GM21528 (cell line): Measurements from ENCODE around the gene LINGO3.
A peak's percentile ranks its signal among the peaks of the same experiment; 100 is the strongest.

ENCODE experiments used
- ATAC-seq: cut with Tn5 transposase; IDR thresholded peaks from one replicate; pipeline ENCODE4 v1.9.1; 2021; ENCODE audit warnings: mild to moderate bottlenecking, moderate library complexity; ENCODE audit not compliant: unreplicated experiment, low FRiP score

Gene LINGO3

DNA sequence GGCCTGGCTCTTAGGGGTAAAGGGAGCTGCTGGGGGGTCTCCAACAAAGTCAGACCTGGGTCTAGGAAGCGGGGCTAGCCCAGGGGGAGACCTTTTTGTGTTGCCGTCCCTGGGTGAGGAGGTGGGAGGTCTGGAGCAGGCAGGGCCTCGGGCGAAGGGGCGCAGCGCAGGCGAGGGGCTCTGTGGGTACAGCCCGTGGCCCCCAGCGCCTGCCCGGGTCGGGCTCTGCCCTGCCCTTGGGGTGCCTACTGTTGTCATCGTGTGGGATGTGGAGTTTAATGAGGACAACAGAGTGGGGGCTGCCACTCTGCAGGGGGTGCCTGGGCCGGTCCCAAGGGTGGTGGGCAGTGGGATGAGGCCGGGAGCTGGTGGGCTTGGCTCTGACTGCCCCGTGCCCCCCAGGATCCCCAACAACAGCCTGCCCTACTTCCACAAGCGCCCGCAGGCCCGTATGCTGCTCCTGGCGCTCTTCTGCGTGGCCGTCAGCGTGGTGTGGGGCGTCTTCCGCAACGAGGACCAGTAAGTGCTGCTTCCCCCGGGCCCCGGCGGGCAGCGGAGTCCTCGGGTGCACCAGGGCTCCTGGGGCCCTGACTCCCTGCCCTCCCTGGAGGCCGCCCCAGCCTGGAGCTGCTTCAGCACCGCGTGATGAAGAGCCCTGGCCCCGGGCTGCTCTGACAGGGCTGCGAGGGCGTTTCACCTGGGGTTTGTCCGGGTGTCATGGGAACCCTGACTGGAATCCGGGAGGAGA, 32.7 kb upstream of the LINGO3 start:
- no peak for ATAC-seq

DNA sequence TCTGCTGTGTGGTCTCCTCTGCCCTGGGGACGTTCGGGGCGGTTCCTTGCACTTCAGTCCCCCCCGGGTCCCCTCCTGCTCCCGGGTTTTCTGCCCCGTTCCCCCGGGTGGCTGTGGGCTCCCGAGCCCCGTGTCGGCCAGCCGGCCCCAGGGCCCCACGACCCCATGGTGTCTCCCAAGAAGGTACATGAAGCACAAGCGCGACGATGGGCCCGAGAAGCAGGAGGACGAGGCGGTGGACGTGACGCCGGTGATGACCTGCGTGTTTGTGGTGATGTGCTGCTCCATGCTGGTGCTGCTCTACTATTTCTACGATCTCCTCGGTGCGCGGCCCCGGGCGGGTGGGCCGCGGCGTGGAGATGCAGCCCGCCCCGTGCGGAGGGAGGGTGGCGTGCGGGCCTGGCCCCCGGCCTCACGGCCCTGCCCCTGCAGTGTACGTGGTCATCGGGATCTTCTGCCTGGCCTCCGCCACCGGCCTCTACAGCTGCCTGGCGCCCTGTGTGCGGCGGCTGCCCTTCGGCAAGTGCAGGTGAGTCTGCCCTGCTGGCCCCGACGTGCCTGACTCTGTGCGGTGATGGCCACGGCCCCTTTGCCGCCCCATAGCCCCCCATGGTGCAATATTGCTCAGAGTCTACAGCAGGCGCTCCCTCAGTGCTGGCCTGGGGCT, 31.8 kb upstream of the LINGO3 start:
- ATAC-seq: no peak

DNA sequence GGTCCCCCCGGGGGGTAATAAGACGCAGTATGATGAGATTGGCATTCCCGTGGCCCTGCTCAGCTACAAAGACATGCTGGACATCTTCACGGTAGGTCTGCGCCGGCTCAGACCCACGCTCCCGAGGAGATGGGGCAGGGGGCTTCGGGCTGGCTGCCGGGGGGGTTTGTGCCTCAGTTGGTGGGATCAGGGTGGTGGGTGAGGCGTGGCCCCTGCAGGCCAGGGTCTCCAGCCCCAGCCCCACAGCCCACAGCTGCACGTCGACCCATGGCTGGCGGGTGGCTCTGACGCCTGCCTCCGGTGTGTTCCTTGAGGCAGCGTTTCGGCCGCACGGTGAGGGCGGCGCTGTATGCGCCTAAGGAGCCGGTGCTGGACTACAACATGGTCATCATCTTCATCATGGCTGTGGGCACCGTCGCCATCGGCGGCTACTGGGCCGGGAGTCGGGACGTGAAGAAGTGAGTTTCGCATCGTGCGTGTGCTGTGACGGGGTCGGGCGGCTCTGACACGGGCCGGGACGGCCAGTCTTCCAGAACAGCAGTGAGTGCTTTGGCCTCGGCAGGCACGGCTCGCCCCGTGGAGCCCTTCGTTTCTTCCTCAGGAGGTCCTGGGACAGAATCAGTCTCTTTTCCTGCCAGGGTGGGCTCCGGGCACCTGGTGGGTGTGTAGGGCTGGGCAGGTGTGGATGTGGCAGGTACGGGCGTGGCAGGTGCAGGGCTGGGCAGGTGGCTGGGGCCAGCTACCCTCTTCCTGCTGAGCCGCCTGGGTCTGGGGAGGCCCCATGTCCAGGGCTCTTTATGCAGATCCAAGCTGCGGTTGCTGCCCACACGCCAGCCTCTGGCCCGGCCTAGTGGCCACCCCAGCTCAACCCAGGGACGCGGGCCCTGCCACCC, 31.0 kb upstream of the LINGO3 start:
- ATAC-seq: no peak

DNA sequence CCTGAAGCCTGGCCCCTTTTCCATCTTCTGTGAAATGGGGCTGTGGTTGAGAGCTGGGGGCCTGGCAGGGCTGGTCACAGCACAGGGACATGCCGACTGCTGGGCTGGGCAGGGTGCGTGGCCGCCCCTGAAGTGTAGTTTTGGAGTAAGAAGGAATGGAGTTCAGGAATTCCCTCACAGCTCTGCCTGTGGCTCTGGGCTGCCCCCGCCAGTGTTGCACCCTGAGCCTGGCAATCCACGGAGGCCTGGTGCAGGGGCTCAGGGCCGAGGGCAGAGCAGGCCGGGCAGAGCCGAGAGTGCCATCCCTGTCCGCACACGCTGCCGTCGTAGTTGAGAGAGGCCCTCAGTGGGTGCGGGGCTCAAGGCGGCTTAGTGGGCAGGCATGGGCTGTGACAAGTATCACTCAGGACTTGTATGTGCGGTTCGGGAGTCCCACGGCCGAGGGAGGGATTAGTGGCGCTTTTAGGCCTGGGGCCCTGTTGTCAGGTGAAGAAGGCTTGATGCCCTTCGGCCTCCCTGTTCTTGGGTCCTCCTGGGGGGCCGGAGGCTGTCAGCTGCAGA, 30.2 kb upstream of the LINGO3 start:
- ATAC-seq: no peak

DNA sequence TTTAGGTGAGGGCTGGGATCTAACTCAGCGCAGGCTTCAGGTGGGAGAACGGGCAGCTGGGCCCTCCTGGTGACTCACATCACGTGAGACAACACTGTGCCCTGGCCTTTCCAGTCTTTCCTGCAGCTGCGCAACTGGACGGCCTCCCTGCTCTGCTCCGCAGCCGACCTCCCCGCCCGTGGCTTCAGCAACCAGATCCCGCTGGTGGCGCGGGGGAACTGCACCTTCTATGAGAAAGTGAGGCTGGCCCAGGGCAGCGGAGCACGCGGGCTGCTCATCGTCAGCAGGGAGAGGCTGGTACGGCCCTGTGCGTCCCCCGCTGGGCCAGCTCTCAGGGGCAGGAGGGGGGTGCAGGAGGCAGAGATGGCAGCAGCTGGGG, 29.4 kb upstream of the LINGO3 start:
- no peak for ATAC-seq

DNA sequence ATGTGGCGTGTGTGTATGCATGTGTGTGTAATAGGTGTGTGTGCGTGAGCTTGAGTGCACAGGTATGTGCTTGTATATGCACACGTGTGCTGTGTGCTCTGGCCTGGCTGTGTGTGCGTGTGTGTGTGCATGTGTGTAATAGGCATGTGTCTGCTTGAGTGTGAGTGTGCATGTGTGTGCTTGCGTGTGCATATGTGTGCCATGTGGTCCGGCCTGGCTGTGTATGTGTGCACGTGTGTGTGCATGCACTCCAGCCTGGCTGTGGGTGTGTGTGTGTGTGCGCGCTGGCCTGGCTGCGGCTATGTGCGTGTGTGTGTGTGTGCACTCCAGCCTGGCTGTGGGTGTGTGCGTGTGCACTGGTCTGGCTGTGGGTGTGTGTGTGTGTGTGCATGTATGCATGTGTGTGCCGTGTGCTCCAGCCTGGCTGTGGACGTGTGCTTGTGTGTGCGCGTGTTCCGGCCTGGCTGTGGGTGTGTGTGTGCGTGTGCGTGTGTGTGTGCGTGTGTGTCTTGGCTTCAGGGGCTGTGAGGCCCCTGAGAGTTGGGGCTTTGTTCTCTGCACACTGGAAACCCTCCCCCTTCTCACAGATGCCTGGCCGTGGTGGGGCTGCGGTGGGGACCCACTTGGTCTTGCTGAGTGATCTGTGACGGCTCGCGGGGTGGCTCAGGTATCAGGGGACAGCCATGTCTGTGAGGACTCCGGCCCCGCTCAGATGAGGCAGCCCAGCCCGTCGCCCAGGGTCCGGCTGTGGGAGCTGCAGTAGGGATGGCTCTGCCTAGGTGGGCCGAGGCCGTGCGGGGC, 28.8 kb upstream of the LINGO3 start:
- ATAC-seq: no peak

DNA sequence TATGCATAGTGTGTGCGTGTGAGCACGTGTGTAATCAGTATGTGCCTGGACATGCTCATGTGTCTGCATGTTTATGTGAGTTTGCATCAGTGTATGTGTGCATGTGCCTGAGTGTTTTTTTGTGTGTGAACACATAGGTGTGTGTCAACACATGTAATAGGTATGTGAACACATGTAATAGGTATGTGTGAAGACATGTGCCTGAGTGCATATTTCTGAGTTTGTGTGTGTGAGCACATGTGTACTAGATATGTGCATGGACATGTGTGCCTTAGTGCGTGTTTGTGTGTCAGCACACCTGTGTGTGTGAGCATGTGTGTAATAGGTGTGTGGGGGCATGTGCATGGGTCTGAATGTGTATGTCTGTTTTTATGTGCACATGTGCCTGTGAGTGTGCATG, 27.9 kb upstream of the LINGO3 start:
- ATAC-seq: no peak

DNA sequence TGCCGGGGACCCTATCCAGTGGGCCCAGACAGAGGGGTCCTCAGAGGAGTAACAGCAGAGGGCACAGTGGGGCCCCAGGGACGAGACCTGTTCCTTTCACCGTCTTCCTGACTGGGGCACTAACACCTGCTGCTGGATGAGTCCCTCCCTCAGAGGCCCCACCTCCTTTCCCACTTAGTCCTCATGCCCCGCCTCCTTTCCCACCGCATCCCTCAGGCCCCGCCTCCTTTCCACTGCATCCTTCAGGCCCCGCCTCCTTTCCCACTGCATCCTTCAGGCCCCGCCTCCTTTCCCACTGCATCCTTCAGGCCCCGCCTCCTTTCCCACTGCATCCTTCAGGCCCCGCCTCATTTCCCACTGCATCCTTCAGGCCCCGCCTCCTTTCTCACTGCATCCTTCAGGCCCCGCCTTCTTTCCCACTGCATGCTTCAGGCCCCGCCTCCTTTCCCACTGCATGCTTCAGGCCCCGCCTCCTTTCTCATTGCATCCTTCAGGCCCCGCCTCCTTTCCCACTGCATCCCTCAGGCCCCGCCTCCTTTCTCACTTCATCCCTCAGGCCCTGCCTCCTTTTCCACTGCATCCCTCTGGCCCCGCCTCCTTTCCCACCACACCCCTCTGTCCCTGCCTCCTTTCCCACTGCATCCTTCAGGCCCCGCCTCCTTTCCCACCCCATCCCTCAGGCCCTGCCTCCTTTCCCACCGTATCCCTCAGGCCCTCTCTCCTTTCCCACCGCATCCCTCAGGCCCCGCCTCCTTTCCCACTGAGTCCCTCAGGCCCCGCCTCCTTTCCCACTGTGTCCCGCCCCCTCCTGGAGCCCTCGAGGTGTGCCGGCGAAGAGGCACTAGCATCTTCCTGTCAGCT, 27.3 kb upstream of the LINGO3 start:
- no peak for ATAC-seq

DNA sequence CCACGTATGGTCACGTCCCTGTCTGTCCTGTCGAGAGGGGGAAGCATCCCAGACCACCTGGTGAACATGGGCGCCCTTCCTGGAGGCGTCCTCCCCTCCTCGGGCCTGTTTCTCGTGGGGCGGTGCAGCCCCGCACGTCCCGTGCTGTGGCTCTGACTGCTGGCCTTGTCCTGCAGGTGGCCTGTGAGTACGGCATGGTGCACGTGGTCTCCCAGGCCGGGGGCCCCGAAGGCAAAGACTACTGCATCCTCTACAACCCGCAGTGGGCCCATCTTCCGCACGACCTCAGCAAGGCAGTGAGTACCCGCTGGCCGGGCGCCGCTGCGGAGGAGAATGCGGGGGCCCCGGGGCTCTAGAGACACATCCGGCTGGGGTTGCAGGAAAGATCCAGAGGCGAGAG, 26.5 kb upstream of the LINGO3 start:
- ATAC-seq: no peak

DNA sequence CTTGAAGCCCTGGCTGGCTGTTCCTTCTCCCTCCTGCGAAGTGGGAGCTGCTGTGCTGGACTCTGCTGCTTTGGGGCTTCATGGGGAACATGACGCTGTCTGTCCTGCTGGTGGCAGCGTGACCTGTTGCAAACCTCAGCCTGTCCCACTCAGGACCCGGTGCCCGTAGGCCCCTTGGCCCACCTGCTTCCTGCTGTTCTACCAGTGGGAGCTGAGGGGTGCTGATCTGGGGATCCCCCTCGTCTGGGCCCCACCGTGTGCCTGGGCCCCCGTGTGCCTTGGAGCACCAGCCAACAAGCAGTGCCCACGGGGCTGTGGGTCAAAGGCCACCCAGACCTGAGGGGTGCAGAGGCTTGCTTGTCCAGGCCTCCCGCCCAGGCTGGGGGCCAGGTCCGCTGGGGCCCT, 25.9 kb upstream of the LINGO3 start:
- ATAC-seq: no peak

DNA sequence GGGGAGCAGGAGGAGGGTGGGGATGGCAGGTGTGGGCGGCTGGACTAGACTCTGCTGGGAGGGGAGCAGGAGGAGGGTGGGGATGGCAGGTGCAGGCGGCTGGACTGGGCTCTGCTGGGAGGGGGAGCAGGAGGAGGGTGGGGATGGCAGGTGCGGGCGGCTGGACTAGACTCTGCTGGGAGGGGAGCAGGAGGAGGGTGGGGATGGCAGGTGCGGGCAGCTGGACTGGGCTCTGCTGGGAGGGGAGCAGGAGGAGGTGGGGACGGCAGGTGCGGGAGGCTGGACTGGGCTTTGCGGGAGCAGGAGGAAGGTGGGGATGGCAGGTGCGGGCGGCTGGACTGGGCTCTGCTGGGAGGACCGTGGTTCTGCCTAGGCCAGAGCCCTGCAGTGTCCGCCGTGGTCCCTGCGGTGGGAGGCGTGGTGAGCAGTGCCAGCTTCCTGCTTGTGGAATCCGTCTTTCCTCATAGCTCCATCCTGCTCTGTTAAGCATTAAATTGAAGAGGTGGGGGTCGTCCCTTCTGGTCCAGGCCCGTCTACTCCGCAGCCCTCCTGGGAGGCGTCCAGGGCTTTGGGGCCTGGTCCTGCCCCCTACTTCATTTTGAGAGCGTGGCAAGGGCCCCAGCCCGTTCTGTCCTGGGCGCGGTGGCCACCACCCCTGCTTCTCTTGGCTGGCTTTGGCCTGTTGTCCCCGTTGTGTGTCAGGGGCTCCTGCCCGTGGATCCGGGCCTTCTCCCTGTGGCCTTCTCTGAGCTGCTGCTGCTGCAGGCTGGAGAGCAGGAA, 25.3 kb upstream of the LINGO3 start:
- ATAC-seq: no peak

DNA sequence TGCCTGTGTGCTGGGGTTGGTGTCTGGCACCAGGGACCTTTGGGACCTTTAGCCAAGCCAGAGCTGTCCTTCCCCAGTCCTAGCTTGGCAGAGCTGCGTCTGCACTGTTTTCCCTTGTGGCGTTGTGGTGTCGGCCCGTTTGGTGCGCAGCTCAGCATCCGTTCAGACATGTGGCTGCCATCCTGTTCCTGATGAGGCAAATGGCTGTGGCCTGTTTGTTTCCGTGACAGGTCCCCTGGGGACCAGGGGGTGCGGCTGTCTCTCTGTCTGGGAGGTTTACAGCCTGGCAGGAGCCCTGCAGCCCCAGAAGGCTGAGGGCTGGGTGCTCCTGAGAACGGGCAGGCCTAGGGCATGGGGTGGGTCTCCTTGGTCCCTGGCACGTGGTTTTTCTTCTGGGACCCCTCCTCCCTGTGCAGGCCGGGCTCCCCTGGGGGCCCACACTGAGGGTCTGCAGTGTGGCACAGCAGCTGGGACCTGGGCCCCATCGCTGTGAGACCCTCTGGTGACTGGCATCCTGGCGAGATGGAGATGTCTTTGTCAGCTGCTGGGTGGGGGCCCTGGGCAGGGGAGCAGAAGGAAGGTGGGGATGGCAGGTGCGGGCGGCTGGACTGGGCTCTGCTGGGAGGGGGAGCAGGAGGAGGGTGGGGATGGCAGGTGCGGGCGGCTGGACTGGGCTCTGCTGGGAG, 24.5 kb upstream of the LINGO3 start:
- ATAC-seq: no peak

DNA sequence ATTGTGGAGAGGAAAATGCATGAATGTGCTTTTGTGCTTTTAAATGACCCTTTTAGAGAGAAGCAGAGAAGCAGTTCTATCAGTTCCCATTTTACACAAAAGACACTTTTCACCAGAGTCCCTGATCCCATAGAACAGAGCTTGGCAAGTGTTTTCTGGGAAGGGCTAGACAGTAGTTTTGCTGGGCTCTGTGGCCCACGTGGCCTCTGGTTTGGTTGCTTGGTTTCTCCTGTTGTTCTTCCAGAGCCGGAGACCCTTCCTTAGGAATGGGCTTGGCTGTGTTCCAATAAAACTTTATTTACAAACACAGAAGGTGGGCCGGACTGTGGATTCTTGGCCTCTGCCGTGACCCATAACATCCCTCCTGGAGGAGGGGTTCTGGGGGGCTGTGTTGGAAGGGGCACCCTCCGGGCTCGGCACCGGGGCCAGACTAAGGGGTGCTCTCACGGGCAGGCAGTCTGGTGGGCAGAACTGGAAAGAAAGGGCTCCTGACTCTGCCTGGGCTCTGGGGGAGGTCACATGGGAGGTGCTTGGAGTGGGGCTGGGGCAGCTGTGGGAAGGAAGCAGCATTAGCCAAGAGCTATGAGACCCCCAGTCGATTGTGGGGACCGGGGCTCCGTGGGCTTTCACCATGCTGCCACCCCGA, 23.8 kb upstream of the LINGO3 start:
- ATAC-seq: no peak

DNA sequence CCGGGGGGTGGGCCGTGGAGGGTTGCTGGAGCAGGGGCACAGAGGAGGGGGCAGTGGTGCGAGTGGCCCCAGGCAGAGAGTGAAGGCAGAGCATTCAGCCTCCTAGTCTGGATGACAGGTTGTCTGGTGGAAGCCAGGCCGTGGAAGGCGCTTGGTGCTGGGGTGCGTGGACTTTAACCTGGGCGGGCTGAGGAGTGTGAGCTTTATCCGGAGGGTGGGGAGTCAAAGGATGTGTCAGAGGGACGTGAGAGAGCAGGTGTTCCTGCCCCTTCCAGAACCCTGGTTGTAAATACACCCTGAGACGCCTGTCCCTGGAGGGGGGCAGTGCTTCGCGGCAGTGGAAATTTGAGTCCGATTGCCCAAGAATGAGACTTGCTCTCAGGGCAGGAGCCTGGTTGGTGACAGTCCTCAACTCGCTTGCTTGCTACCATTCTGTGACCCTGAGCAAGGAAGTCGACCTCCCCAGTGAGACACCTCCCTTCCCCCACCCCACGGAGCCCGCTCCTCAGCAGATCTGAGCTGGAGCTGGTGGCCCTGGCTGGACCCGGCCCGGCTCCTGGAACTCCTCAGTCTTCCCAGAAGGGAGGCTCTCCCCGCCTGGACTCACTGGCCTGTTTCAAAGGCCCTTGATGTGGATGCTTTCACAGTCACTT, 22.8 kb upstream of the LINGO3 start:
- ATAC-seq: no peak

DNA sequence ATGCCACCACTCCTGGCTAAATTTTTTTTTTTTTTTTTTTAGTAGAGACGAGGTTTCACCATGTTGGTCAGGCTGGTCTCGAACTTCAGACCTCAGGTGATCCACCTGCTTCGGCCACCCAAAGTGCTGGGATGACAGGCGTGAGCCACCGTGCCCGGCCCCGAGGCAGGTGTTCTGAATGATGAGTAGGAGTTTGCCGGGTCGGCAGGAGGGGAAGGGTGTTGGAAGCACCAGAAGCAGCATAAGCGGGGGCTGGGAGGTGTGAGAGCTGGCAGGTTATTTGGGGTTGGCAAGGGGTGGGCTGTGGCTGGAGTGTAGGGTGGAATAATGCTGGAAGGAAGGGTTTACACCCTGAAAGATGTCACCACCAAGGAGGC, 22.3 kb upstream of the LINGO3 start:
- ATAC-seq: no peak

DNA sequence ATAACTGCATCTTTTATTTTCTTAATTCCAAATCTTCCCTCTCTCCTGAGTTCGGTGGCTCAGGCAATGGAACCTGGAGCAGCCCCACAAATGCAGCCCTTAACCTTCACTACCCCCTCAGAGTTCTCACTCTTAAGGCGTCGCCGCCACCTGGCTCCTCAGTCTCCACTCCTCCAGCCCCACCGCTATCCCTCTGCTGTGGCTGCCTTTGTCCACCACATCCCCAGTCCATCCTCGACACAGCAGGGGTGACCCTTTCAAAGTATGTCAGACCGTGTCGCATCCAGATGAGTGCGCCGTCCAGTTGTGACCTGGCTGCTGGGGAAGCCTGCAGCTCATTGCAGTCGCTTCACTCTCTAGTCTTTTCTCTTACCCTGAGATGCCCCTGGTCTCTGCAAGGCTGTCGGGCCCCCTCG, 21.6 kb upstream of the LINGO3 start:
- no peak for ATAC-seq

DNA sequence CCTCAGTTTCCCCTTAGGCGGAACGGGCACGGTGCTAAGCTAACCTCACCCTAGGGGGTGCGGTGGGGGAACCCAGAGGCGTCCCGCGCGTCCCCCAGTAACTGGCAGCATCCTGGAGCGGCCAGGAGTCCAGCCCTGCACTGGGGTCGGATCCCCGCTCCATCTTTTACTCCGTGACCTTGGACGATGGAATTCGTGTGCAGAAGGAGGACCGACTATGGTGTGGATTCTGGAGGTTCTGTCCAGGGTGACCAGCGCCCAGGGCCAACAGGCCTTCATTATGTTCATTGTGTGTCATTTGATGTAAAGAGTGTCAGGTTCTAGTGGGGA, 21.2 kb upstream of the LINGO3 start:
- peak; percentile 1 for ATAC-seq
